Uterus (tissue), 2 donors: Measurements from ENCODE around the gene SYNPO.

Experiments used
- CTCF ChIP-seq, 4 experiments: fragments of 200-600 bp in 2 of 4; fragments of 450-650 bp in 2 of 4; sonication (generic) in 2 of 4; IDR thresholded peaks; one replicate each; pipeline ENCODE4 v1.5.1; 2016 to 2019; ENCODE audit warnings: antibody characterized with exemption in 4 of 4, mild to moderate bottlenecking in 2 of 4, moderate library complexity in 1 of 4
- POLR2A ChIP-seq, 2 donors: fragments of 450-650 bp; IDR thresholded peaks; one replicate each; pipeline ENCODE4 v1.6.1; 2016; ENCODE audit warnings: antibody characterized with exemption in 2 of 2, mild to moderate bottlenecking in 1 of 2, moderate library complexity in 1 of 2

- TF ChIP-seq CTCF (IDR thresholded peaks at IDR 0.05) (no peak), POLR2A (IDR thresholded peaks at IDR 0.05) (no peak)
Observed at GRCh38 chr5:150621301-150621700, 19.2 kb upstream of the SYNPO start.
